HL-60 (cell line): ENCODE measurements around the gene STRADB.

Source experiments
- DNase-seq, 2 experiments: peaks; one replicate each; pipeline ENCODE4 v3.0.0-alpha.2; 2010 to 2020; ENCODE audit warnings: low read depth in 1 of 2, low spot score in 1 of 2
- H3K27ac ChIP-seq: fragments of 250-450 bp; sonication (Bioruptor Pico); replicated peaks from 2 replicates; pipeline ENCODE4 v1.5.1; 2020; ENCODE audit warnings: mild to moderate bottlenecking, moderate library complexity
- H3K27me3 ChIP-seq: fragments of 250-450 bp; sonication (Bioruptor Pico); 2 replicates; pipeline ENCODE4 v1.5.1; 2021; ENCODE audit warnings: mild to moderate bottlenecking, moderate library complexity; ENCODE audit not compliant: insufficient read depth, poor library complexity, severe bottlenecking
- H3K4me3 ChIP-seq: replicated peaks from 2 replicates; pipeline ENCODE4 v1.5.1; 2011; ENCODE audit warnings: mild to moderate bottlenecking, control low read depth, low read length; ENCODE audit not compliant: insufficient read depth
- GABPA ChIP-seq: IDR thresholded peaks from 2 replicates; pipeline ENCODE4 v1.6.1; 2012; ENCODE audit warnings: low read depth
- POLR2AphosphoS5 ChIP-seq: IDR thresholded peaks from 2 replicates; pipeline ENCODE4 v1.6.1; 2012; ENCODE audit warnings: low read depth
- REST ChIP-seq: IDR thresholded peaks from 2 replicates; pipeline ENCODE4 v1.6.1; 2012; ENCODE audit warnings: low read depth; ENCODE audit not compliant: insufficient replicate concordance
- SPI1 ChIP-seq: IDR thresholded peaks from 2 replicates; pipeline ENCODE4 v1.6.1; 2012; ENCODE audit warnings: low read depth, mild to moderate bottlenecking, borderline replicate concordance
- TF ChIP-seq, protein P1 (sequence below): IDR thresholded peaks from one replicate; pipeline ENCODE4 v1.5.1; 2011; ENCODE audit warnings: low read length, control low read depth, inconsistent platforms; ENCODE audit not compliant: insufficient read depth

STRADB gene

DNA sequence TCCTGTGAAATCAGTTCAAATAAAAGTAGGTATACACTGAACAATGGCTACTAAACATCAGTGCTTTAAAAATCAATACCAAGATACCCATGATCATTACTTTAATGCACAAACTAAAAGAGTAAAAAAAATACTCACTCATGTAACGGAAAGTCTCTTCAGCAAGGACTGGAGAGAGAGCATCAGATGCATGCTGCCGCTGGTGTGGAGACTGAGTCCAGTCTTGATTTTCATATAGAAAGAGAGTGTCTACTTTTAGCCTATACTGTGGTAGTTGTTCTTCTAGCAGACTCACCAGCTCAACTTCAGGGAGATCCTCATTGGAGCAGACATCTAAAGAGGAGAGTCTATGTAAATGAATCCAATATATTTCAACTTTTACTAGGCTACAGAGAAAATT lies 44.3 kb upstream of the STRADB start:
- no peak for TF ChIP-seq GABPA
- no peak for TF ChIP-seq REST
- no peak for TF ChIP-seq POLR2AphosphoS5
- TF ChIP-seq, protein P1, sequence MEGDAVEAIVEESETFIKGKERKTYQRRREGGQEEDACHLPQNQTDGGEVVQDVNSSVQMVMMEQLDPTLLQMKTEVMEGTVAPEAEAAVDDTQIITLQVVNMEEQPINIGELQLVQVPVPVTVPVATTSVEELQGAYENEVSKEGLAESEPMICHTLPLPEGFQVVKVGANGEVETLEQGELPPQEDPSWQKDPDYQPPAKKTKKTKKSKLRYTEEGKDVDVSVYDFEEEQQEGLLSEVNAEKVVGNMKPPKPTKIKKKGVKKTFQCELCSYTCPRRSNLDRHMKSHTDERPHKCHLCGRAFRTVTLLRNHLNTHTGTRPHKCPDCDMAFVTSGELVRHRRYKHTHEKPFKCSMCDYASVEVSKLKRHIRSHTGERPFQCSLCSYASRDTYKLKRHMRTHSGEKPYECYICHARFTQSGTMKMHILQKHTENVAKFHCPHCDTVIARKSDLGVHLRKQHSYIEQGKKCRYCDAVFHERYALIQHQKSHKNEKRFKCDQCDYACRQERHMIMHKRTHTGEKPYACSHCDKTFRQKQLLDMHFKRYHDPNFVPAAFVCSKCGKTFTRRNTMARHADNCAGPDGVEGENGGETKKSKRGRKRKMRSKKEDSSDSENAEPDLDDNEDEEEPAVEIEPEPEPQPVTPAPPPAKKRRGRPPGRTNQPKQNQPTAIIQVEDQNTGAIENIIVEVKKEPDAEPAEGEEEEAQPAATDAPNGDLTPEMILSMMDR, result no peak
- TF ChIP-seq SPI1, result no peak
- no peak overlapping the region for H3K27ac ChIP-seq
- no peak overlapping the region for H3K4me3 ChIP-seq
- H3K27me3 ChIP-seq, result no peaks in the 10 kb centered on the region
- no peak for DNase-seq

GRCh38 chr2:201408931-201409330 lies 42.6 kb upstream of the STRADB start:
- Histone ChIP-seq H3K4me3 (no peak overlapping the region), H3K27me3 (no peaks in the 10 kb centered on the region), H3K27ac (no peak overlapping the region)
- DNase-seq, result no peak
- TF ChIP-seq, protein P1, result no peak
- TF ChIP-seq REST (no peak), SPI1 (no peak)

DNA sequence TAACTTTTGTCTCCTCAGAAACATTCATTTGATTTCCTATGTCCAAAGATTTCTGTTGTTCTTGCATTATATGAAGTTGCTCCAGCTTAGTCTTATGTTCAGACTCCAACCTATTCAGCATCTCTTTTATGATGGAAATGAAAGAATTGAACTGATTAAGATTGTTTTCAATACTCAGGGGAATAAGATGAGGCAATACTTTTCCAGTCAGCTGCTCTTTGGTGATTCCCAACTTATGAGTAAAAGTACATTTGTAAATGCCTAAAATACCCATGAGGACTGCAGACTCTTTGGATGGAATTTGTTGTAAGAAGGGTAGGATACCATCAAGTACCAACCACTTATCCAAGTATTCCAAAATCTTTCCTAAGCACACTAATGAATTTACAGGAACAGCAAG lies 40.1 kb upstream of the STRADB start:
- no peak overlapping the region for H3K4me3 ChIP-seq
- no peak for DNase-seq
- no peak for TF ChIP-seq REST
- TF ChIP-seq, protein P1, result no peak
- no peak for TF ChIP-seq GABPA
- no peak for TF ChIP-seq POLR2AphosphoS5
- no peak for TF ChIP-seq SPI1
- no peak overlapping the region for H3K27ac ChIP-seq
- H3K27me3 ChIP-seq, result no peaks in the 10 kb centered on the region
